ENCODE data around the gene PTMA. TPM values are rescaled to one million over a fixed set of nuclear protein-coding genes. Genes with fewer than 3 reads are reported as not detected.
A peak's percentile ranks its signal among the peaks of the same experiment; 100 is the strongest.

Gene PTMA
- total RNA-seq, 6 experiments from 2014 or later: 467 to 853 (median 787) TPM

GRCh38 chr2:231672617-231673347 lies 35.5 kb upstream of the PTMA start:
- DNase-seq: no peak
- Mint-ChIP-seq H3K36me3 (ENCODE audit: low read depth) (no peaks in the 10 kb centered on the region), H3K9me3 (no peaks in the 10 kb centered on the region), H3K27me3 (ENCODE audit: insufficient read depth) (peaks cover 2% of the 10 kb centered on the region; the same call in 1 of the 2 replicates), H3K27ac (no peak overlapping the region), H3K4me3 (no peak overlapping the region), H3K4me1 (ENCODE audit: low read depth) (peaks cover 25% of the 10 kb centered on the region)
- TF ChIP-seq CTCF (IDR thresholded peaks at IDR 0.05): peak; percentile 42

DNA sequence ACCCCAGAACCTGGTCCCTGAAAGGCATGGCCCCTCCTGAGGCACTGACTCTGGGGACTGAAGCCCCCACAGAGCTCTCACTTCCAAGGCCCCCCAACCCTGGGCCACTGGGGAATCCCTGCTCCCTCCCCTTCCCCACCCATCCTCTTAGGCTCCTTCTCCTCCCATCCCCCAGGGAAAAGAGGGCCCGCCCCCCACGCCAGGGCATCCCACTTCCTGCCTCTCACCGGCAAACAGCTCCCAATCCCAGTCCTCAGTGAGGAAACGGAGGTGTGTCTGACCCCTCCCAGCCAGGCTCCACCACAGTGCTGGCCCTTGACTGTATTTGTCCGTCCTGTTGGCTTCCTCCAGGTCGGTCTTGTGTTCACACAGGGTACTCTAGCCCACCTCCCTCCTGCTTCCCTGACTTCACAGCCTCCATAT lies 35.0 kb upstream of the PTMA start:
- H3K27ac Mint-ChIP-seq: peak overlapping the region; percentile 78
- peaks cover 27% of the 10 kb centered on the region for H3K4me1 Mint-ChIP-seq (ENCODE audit: low read depth)
- peaks cover 2% of the 10 kb centered on the region; the same call in 1 of the 2 replicates for H3K27me3 Mint-ChIP-seq (ENCODE audit: insufficient read depth)
- no peak overlapping the region for H3K4me3 Mint-ChIP-seq
- no peaks in the 10 kb centered on the region for H3K9me3 Mint-ChIP-seq
- no peaks in the 10 kb centered on the region for H3K36me3 Mint-ChIP-seq (ENCODE audit: low read depth)
- DNase-seq: no peak
- no peak for TF ChIP-seq CTCF (IDR thresholded peaks at IDR 0.05)

DNA sequence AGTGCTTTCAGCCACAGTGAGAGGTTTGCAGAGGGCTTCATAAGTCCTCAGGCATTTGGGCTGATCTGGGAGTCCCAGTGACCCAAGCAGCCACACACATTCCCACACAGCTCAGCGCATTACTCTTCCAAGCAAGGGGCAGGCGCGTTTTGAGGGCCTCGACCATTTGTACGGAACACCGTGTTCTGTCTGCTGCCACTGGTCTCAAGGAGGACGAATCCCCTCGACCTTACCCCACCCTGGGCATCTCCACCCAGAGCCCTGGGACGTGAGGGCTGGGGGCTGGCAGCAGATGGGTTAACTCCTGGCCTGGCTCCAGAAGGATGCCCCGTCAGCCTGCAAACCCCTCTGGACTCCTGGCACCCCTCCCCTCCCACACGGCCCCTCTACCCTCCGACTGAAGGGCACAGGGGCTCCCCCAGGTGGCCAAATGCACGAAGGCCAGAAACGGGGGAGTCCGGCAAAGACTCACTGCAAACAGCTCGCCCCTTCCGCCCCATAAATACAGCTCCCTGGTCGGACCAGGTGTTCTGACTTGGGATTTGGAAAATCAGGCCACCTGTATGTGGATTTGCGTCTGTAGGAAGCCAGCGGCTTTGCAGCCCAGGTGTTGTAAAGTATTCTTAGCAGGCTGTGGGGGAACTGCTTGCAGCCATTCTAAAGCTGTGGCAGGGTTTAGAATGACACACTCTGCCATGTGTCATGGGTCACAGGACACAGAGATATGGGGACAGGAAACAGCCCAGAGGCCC lies 33.6 kb upstream of the PTMA start:
- peak; percentile 54 for DNase-seq
- Mint-ChIP-seq H3K27ac (peak overlapping the region; percentile 63), H3K36me3 (ENCODE audit: low read depth) (no peaks in the 10 kb centered on the region), H3K9me3 (no peaks in the 10 kb centered on the region), H3K4me3 (no peak overlapping the region), H3K4me1 (ENCODE audit: low read depth) (peaks cover 27% of the 10 kb centered on the region), H3K27me3 (ENCODE audit: insufficient read depth) (peaks cover 2% of the 10 kb centered on the region; the same call in 1 of the 2 replicates)
- peak; percentile 87 for TF ChIP-seq CTCF (IDR thresholded peaks at IDR 0.05)

GRCh38 chr2:231676243-231676642 lies 32.1 kb upstream of the PTMA start:
- Mint-ChIP-seq H3K4me3 (no peak overlapping the region), H3K27ac (no peak overlapping the region), H3K9me3 (no peaks in the 10 kb centered on the region), H3K27me3 (ENCODE audit: insufficient read depth) (peaks cover 2% of the 10 kb centered on the region; the same call in 1 of the 2 replicates), H3K36me3 (ENCODE audit: low read depth) (no peaks in the 10 kb centered on the region), H3K4me1 (ENCODE audit: low read depth) (peaks cover 28% of the 10 kb centered on the region)
- no peak for TF ChIP-seq CTCF (IDR thresholded peaks at IDR 0.05)
- DNase-seq: no peak

GRCh38 chr2:231677632-231678104 lies 30.7 kb upstream of the PTMA start:
- H3K9me3 Mint-ChIP-seq: no peaks in the 10 kb centered on the region
- peaks cover 2% of the 10 kb centered on the region; the same call in 1 of the 2 replicates for H3K27me3 Mint-ChIP-seq (ENCODE audit: insufficient read depth)
- peaks cover 33% of the 10 kb centered on the region for H3K4me1 Mint-ChIP-seq (ENCODE audit: low read depth)
- DNase-seq: peak; percentile 72
- H3K4me3 Mint-ChIP-seq: no peak overlapping the region
- no peak overlapping the region for H3K27ac Mint-ChIP-seq
- peak; percentile 96 for TF ChIP-seq CTCF (IDR thresholded peaks at IDR 0.05)
- H3K36me3 Mint-ChIP-seq (ENCODE audit: low read depth): no peaks in the 10 kb centered on the region

Measured in HFFc6 (cell line).